ENCODE results near the gene XIRP1. TPM values are rescaled to one million over a fixed set of nuclear protein-coding genes. Genes with fewer than 3 reads are reported as not detected.
"Not testable (repeated sequence)": the region's sequence is repeated elsewhere in the genome, so short reads cannot be mapped to it uniquely, and the experiment has no call there.

The XIRP1 gene
- not detected for total RNA-seq
- polyA plus RNA-seq = not detected
- total RNA-seq = 0 to 2.0 (median 0.11) reads per million in 6 experiments

GRCh38 chr3:39192490-39193092 lies at the start of gene XIRP1:
Gene XIRP1 (minus strand): TSS chr3:39192595. CDS start chr3:39189445, 3,150 bp downstream.
- H3K27ac Mint-ChIP-seq = peak within 1 kb of the TSS in 4 of 10 donors; percentile 24 to 70 (median 50)
- ATAC-seq (no peak), DNase-seq (no peak)
- H3K4me1 Mint-ChIP-seq = peaks cover 3 to 10% (median 6%) of the 10 kb centered on the region in 4 donors
- no peak within 1 kb of the TSS for H3K4me3 Mint-ChIP-seq
- no peaks in the 10 kb centered on the region for H3K36me3 Mint-ChIP-seq
- no peaks in the 10 kb centered on the region for H3K9me3 Mint-ChIP-seq
- POLR2A ChIA-PET = no interaction called here
- H3K27me3 Mint-ChIP-seq = peaks cover 0 to 3% (median 0%) of the 10 kb centered on the region in 5 donors

GRCh38 chr3:39241561-39241960 lies 49.2 kb upstream of the XIRP1 start:
- no peak for ATAC-seq
- POLR2A ChIA-PET = no interaction called here
- no peaks in the 10 kb centered on the region for H3K36me3 Mint-ChIP-seq
- DNase-seq = no peak
- peaks cover 0 to 29% (median 0%) of the 10 kb centered on the region in 4 donors for H3K4me1 Mint-ChIP-seq
- peaks cover 0 to 9% (median 0%) of the 10 kb centered on the region in 9 donors for H3K9me3 Mint-ChIP-seq
- peaks cover 0 to 7% (median 1%) of the 10 kb centered on the region in 5 donors for H3K27me3 Mint-ChIP-seq
- H3K27ac Mint-ChIP-seq = no peak overlapping the region
- H3K4me3 Mint-ChIP-seq = no peak overlapping the region

DNA sequence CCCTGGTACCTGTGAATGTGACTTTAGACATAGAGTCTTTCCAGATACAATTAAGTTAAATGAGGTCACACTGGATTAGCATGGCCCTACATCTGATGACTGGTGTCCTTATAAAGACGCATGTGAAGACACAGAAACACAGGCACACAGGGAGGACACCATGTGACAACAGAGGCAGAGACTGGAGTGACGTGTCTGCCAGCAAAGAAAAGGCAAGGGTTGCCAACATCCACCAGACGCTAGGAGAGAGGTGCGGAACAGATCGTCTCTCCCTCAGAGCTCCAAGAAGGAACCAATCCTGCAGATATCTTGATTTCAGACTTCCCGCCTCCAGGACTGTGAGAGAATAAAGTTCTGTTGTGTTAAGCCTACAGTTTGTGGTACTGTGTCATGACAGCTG lies 44.6 kb upstream of the XIRP1 start:
- POLR2A ChIA-PET = no interaction called here
- no peak for DNase-seq
- Mint-ChIP-seq H3K27me3 (peaks cover 1 to 27% (median 7%) of the 10 kb centered on the region in 5 donors), H3K4me3 (no peak overlapping the region), H3K9me3 (no peaks in the 10 kb centered on the region), H3K27ac (no peak overlapping the region), H3K36me3 (no peaks in the 10 kb centered on the region), H3K4me1 (peaks cover 5 to 55% (median 13%) of the 10 kb centered on the region in 4 donors)
- no peak for ATAC-seq

- peak overlapping the region in 4 of 10 donors; percentile 12 to 89 (median 38) for H3K4me3 Mint-ChIP-seq
- peaks cover 2 to 28% (median 11%) of the 10 kb centered on the region in 5 donors for H3K27me3 Mint-ChIP-seq
- peaks cover 0 to 3% (median 0%) of the 10 kb centered on the region in 3 donors for H3K36me3 Mint-ChIP-seq
- H3K9me3 Mint-ChIP-seq = no peaks in the 10 kb centered on the region
- POLR2A ChIA-PET = no interaction called here
- peaks cover 5 to 49% (median 13%) of the 10 kb centered on the region in 4 donors for H3K4me1 Mint-ChIP-seq
- DNase-seq (peak in 3 of 10 donors; percentile 4 to 33 (median 10)), ATAC-seq (peak in 1 of 2 donors; percentile 35)
- H3K27ac Mint-ChIP-seq = peak overlapping the region in 3 of 10 donors; percentile 13 to 92 (median 30)
These were observed 42.3 kb upstream of the XIRP1 start for GRCh38 chr3:39234651-39235050.

GRCh38 chr3:39232859-39233258 lies 40.5 kb upstream of the XIRP1 start:
- no peak for DNase-seq
- H3K4me3 Mint-ChIP-seq = peak overlapping the region in 3 of 10 donors; percentile 43 to 89 (median 54)
- peaks cover 2 to 23% (median 11%) of the 10 kb centered on the region in 5 donors for H3K27me3 Mint-ChIP-seq
- no peak for ATAC-seq
- peaks cover 5 to 44% (median 13%) of the 10 kb centered on the region in 4 donors for H3K4me1 Mint-ChIP-seq
- H3K36me3 Mint-ChIP-seq = peaks cover 0 to 3% (median 0%) of the 10 kb centered on the region in 3 donors
- H3K9me3 Mint-ChIP-seq = no peaks in the 10 kb centered on the region
- H3K27ac Mint-ChIP-seq = peak overlapping the region in 2 of 10 donors; percentile 39 to 79
- POLR2A ChIA-PET = no interaction called here

- no peak for ATAC-seq
- H3K27ac Mint-ChIP-seq = no peak overlapping the region
- peaks cover 0 to 3% (median 0%) of the 10 kb centered on the region in 3 donors for H3K36me3 Mint-ChIP-seq
- H3K9me3 Mint-ChIP-seq = no peaks in the 10 kb centered on the region
- H3K4me3 Mint-ChIP-seq = no peak overlapping the region
- POLR2A ChIA-PET = no interaction called here
- DNase-seq = no peak
- H3K27me3 Mint-ChIP-seq = peaks cover 2 to 23% (median 11%) of the 10 kb centered on the region in 5 donors
- peaks cover 5 to 46% (median 14%) of the 10 kb centered on the region in 4 donors for H3K4me1 Mint-ChIP-seq
These were observed 38.1 kb upstream of the XIRP1 start for GRCh38 chr3:39230453-39230852.

- H3K9me3 Mint-ChIP-seq = no peaks in the 10 kb centered on the region
- peaks cover 0 to 43% (median 2%) of the 10 kb centered on the region in 4 donors for H3K4me1 Mint-ChIP-seq
- peak overlapping the region in 1 of 10 donors; percentile 42 for H3K27ac Mint-ChIP-seq
- no peak overlapping the region for H3K4me3 Mint-ChIP-seq
- POLR2A ChIA-PET = interaction anchor here (0.7 kb wide), 1 partner anchor 33 kb away, joined by 4 read pairs; no protein-coding TSS in a partner anchor
- no peak for ATAC-seq
- no peak for DNase-seq
- peaks cover under 1 to 11% (median 5%) of the 10 kb centered on the region in 5 donors for H3K27me3 Mint-ChIP-seq
- peaks cover 0 to 3% (median 0%) of the 10 kb centered on the region in 3 donors for H3K36me3 Mint-ChIP-seq
These were observed 36.1 kb upstream of the XIRP1 start for GRCh38 chr3:39228496-39228895.

GRCh38 chr3:39227596-39227995 lies 35.2 kb upstream of the XIRP1 start:
- H3K4me1 Mint-ChIP-seq = peaks cover 0 to 39% (median 3%) of the 10 kb centered on the region in 4 donors
- H3K9me3 Mint-ChIP-seq, ATAC-seq, H3K27ac Mint-ChIP-seq, H3K36me3 Mint-ChIP-seq, H3K4me3 Mint-ChIP-seq, POLR2A ChIA-PET, H3K27me3 Mint-ChIP-seq, DNase-seq: not testable (repeated sequence)

- H3K36me3 Mint-ChIP-seq = peaks cover 0 to 3% (median 0%) of the 10 kb centered on the region in 3 donors
- POLR2A ChIA-PET = no interaction called here
- peaks cover 0 to 2% (median 0%) of the 10 kb centered on the region in 5 donors for H3K27me3 Mint-ChIP-seq
- H3K9me3 Mint-ChIP-seq = peaks cover 0 to 1% (median 0%) of the 10 kb centered on the region in 9 donors
- peaks cover 0 to 33% (median 2%) of the 10 kb centered on the region in 4 donors for H3K4me1 Mint-ChIP-seq
- DNase-seq (no peak), ATAC-seq (no peak)
- H3K27ac Mint-ChIP-seq = no peak overlapping the region
- H3K4me3 Mint-ChIP-seq = peak overlapping the region in 1 of 10 donors; percentile 3
These were observed 33.8 kb upstream of the XIRP1 start for GRCh38 chr3:39226106-39226741.

DNA sequence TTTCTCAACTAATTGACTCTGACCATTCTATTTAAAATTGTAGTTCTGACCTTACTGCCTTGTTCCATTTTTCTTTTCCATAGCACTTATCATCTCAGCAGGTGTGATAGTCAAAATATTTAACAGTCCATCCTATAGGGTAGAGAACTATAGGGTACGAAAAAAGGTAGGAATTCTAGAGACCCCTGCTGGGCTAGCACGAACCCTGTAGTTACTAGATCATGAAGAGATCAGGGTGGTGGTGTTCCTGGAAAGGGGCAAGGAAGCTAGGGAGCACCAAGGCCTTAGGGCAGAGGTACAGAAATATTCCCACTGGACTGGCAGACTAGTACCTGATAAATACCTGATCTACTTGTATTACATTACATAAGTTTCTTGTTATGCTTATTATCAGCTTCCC lies 31.9 kb upstream of the XIRP1 start:
- peaks cover 0 to 10% (median 0%) of the 10 kb centered on the region in 5 donors for H3K27me3 Mint-ChIP-seq
- H3K4me3 Mint-ChIP-seq = no peak overlapping the region
- H3K9me3 Mint-ChIP-seq = peaks cover 0 to 1% (median 0%) of the 10 kb centered on the region in 9 donors
- no peak overlapping the region for H3K27ac Mint-ChIP-seq
- ATAC-seq (no peak), DNase-seq (no peak)
- POLR2A ChIA-PET = no interaction called here
- H3K36me3 Mint-ChIP-seq = no peaks in the 10 kb centered on the region
- H3K4me1 Mint-ChIP-seq = peaks cover 0 to 47% (median 2%) of the 10 kb centered on the region in 4 donors

- H3K36me3 Mint-ChIP-seq = no peaks in the 10 kb centered on the region
- POLR2A ChIA-PET = no interaction called here
- DNase-seq (no peak), ATAC-seq (no peak)
- peaks cover 0 to 1% (median 0%) of the 10 kb centered on the region in 9 donors for H3K9me3 Mint-ChIP-seq
- peak overlapping the region in 2 of 10 donors; percentile 1 to 26 for H3K27ac Mint-ChIP-seq
- peak overlapping the region in 2 of 10 donors; percentile 1 to 12 for H3K4me3 Mint-ChIP-seq
- peaks cover 0 to 47% (median 2%) of the 10 kb centered on the region in 4 donors for H3K4me1 Mint-ChIP-seq
- peaks cover 0 to 15% (median 4%) of the 10 kb centered on the region in 5 donors for H3K27me3 Mint-ChIP-seq
These were observed 30.5 kb upstream of the XIRP1 start for GRCh38 chr3:39222939-39223338.

- DNase-seq (peak in 1 of 10 donors; percentile 21), ATAC-seq (no peak)
- H3K36me3 Mint-ChIP-seq = no peaks in the 10 kb centered on the region
- H3K4me3 Mint-ChIP-seq = peak overlapping the region in 1 of 10 donors; percentile 12
- H3K27me3 Mint-ChIP-seq = peaks cover 0 to 20% (median 4%) of the 10 kb centered on the region in 5 donors
- POLR2A ChIA-PET = no interaction called here
- H3K4me1 Mint-ChIP-seq = peaks cover 0 to 50% (median 2%) of the 10 kb centered on the region in 4 donors
- H3K27ac Mint-ChIP-seq = peak overlapping the region in 1 of 10 donors; percentile 1
- peaks cover 0 to 1% (median 0%) of the 10 kb centered on the region in 9 donors for H3K9me3 Mint-ChIP-seq
These were observed 30.1 kb upstream of the XIRP1 start for GRCh38 chr3:39222462-39222861.

DNA sequence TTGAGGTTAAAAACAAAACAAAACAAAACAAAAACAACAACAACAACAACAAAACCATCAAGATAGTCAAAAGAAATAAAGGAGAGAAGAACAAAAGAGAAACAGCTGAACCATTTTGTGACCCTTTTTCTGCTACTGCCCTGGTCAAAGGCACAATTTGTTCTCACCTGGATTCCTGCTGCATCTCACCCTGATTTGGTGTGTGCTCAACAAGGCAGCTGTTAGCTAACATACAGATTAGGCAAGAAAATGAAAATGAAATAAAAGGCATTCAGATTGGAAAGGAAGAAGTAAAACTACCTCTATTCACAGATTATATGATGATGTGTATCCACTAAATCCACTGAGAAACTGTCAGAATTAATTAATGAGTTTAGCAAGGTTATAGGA lies 28.7 kb upstream of the XIRP1 start:
- Mint-ChIP-seq H3K4me1 (peaks cover 0 to 58% (median 3%) of the 10 kb centered on the region in 4 donors), H3K4me3 (peak overlapping the region in 1 of 10 donors; percentile 38), H3K36me3 (no peaks in the 10 kb centered on the region), H3K27me3 (peaks cover 0 to 25% (median 6%) of the 10 kb centered on the region in 5 donors), H3K9me3 (peaks cover 0 to 1% (median 0%) of the 10 kb centered on the region in 9 donors), H3K27ac (peak overlapping the region in 1 of 10 donors; percentile 76)
- DNase-seq (no peak), ATAC-seq (no peak)
- POLR2A ChIA-PET = no interaction called here
